Endothelial cell of umbilical vein (primary cell): ENCODE results near the gene TYW3. TPM values are rescaled to one million over a fixed set of nuclear protein-coding genes. Genes with fewer than 3 reads are reported as not detected.

Experiments
- BruUV-seq: library from RNA; stranded (reverse); fragments of 400-500 nt; replicated peaks from 2 replicates; lab custom pipeline; 2021; lab: Mats Ljungman, UMichigan
- CTCF ChIA-PET: fragments of 300-600, 350-600 bp; sonication (Branson Sonifier 250); formaldehyde crosslinking; loops from one replicate; lab custom pipeline; 2021; ENCODE audit warnings: antibody characterized with exemption, inconsistent platforms; lab: Charles Lee
- POLR2A ChIA-PET: fragments of 300-600, 350-600 bp; sonication (Branson Sonifier 250); formaldehyde crosslinking; loops from one replicate; lab custom pipeline; 2021; ENCODE audit warnings: antibody characterized with exemption, inconsistent platforms; lab: Charles Lee
- DNase-seq: peaks from one replicate; pipeline ENCODE4 v3.0.0-alpha.2; 2011; ENCODE audit warnings: low read depth, low spot score
- FAIRE-seq: peaks from 2 replicates; lab custom pipeline; 2011; peaks lifted over from hg19 to GRCh38; lab: Jason Lieb, UNC
- H2AFZ ChIP-seq: 2 replicates; pipeline ENCODE4 v1.6.0; 2012; ENCODE audit warnings: low read depth, low read length, control low read depth, inconsistent platforms
- H3K27ac ChIP-seq: 2 replicates; pipeline ENCODE4 v1.5.1; 2011; ENCODE audit warnings: low read depth, mild to moderate bottlenecking, control low read depth, low read length, moderate library complexity; ENCODE audit not compliant: insufficient read depth
- H3K27me3 ChIP-seq, 2 experiments: 2 replicates each; pipeline versions ENCODE4 v1.6.0 to v1.6.1; 2011; ENCODE audit warnings: low read length in 2 of 2, mixed read lengths in 1 of 2; ENCODE audit not compliant: control insufficient read depth in 2 of 2, insufficient read depth in 2 of 2
- H3K36me3 ChIP-seq, 2 experiments: 2 replicates in 1 of 2; 3 replicates in 1 of 2; pipeline ENCODE4 v1.5.1; 2011; ENCODE audit warnings: low read length in 2 of 2, mild to moderate bottlenecking in 1 of 2, moderate library complexity in 1 of 2; ENCODE audit not compliant: control insufficient read depth in 2 of 2, insufficient read depth in 2 of 2; ENCODE audit errors: extremely low read depth in 1 of 2
- H3K4me1 ChIP-seq: 3 replicates; pipeline ENCODE4 v1.5.1; 2011; ENCODE audit warnings: mild to moderate bottlenecking, low read length; ENCODE audit not compliant: control insufficient read depth, insufficient read depth; ENCODE audit errors: extremely low read depth
- H3K4me2 ChIP-seq: 2 replicates; pipeline ENCODE4 v1.6.1; 2011; ENCODE audit warnings: low read length, control low read depth, mixed read lengths; ENCODE audit not compliant: insufficient read depth
- H3K4me3 ChIP-seq, 3 experiments: fragments of 200-600 bp in 1 of 3; sonication (generic), shearing (Covaris generic) in 1 of 3; replicated peaks in 1 of 3; 2 replicates each; pipeline ENCODE4 v1.5.1; 2011 to 2016; ENCODE audit warnings: control low read depth in 3 of 3, low read length in 3 of 3, mild to moderate bottlenecking in 2 of 3, inconsistent platforms in 1 of 3, low read depth in 1 of 3, moderate library complexity in 1 of 3; ENCODE audit not compliant: insufficient read depth in 1 of 3
- H3K79me2 ChIP-seq: 2 replicates; pipeline ENCODE4 v1.6.0; 2012; ENCODE audit warnings: low read length, inconsistent platforms; ENCODE audit not compliant: control insufficient read depth, insufficient read depth
- H3K9ac ChIP-seq: replicated peaks from 2 replicates; pipeline ENCODE3; 2011; ENCODE audit warnings: low read length, control low read depth; ENCODE audit not compliant: insufficient read depth; ENCODE audit errors: extremely low read depth
- H3K9me1 ChIP-seq: replicated peaks from 3 replicates; pipeline ENCODE4 v1.6.0; 2011; ENCODE audit warnings: mild to moderate bottlenecking, low read length; ENCODE audit not compliant: control insufficient read depth, insufficient read depth; ENCODE audit errors: extremely low read depth
- H3K9me3 ChIP-seq: replicated peaks from 2 replicates; pipeline ENCODE4 v1.5.1; 2012; ENCODE audit warnings: low read length, inconsistent platforms; ENCODE audit not compliant: control insufficient read depth, insufficient read depth
- H4K20me1 ChIP-seq: replicated peaks from 2 replicates; pipeline ENCODE3; 2011; ENCODE audit warnings: mild to moderate bottlenecking, low read length; ENCODE audit not compliant: control insufficient read depth, insufficient read depth; ENCODE audit errors: extremely low read depth
- CTCF ChIP-seq, 2 donors: IDR thresholded peaks; 1 replicate in 1 of 2; 2 replicates in 1 of 2; pipeline ENCODE4 v1.5.1; 2011; ENCODE audit warnings: low read length in 2 of 2, mild to moderate bottlenecking in 2 of 2, moderate library complexity in 2 of 2, control low read depth in 1 of 2, inconsistent platforms in 1 of 2, low read depth in 1 of 2; ENCODE audit not compliant: insufficient read depth in 1 of 2; ENCODE audit errors: extremely low read depth in 1 of 2
- EZH2 ChIP-seq: IDR thresholded peaks from 2 replicates; pipeline ENCODE4 v1.6.1; 2012; ENCODE audit warnings: borderline replicate concordance, low read depth, mild to moderate bottlenecking, moderate library complexity, low read length, inconsistent platforms; ENCODE audit not compliant: severe bottlenecking
- FOS ChIP-seq: IDR thresholded peaks from 2 replicates; pipeline ENCODE4 v1.6.1; 2011; ENCODE audit warnings: mild to moderate bottlenecking, low read length, moderate library complexity, borderline replicate concordance; ENCODE audit not compliant: insufficient read depth
- GATA2 ChIP-seq: IDR thresholded peaks from 2 replicates; pipeline ENCODE4 v1.7.0; 2011; ENCODE audit warnings: low read depth, mild to moderate bottlenecking, moderate library complexity, mixed read lengths, low read length; ENCODE audit not compliant: insufficient read length, insufficient read depth
- JUN ChIP-seq: IDR thresholded peaks from 2 replicates; pipeline ENCODE4 v1.6.1; 2011; ENCODE audit warnings: borderline replicate concordance, low read depth; ENCODE audit not compliant: insufficient read length, insufficient read depth
- MAX ChIP-seq: IDR thresholded peaks from 2 replicates; pipeline ENCODE4 v1.6.1; 2011; ENCODE audit not compliant: insufficient read depth, insufficient read length
- MYC ChIP-seq: IDR thresholded peaks from one replicate; pipeline ENCODE4 v1.6.1; 2011; ENCODE audit warnings: mild to moderate bottlenecking, low read depth, low read length
- POLR2A ChIP-seq: IDR thresholded peaks from 2 replicates; pipeline ENCODE4 v1.6.1; 2012; ENCODE audit warnings: low read depth, mild to moderate bottlenecking, control low read depth, low read length
- POLR2AphosphoS5 ChIP-seq: IDR thresholded peaks from 2 replicates; pipeline ENCODE4 v1.6.1; 2012; ENCODE audit warnings: low read depth, mild to moderate bottlenecking, control low read depth, low read length, moderate library complexity; ENCODE audit not compliant: insufficient read depth
- dilution Hi-C: fragments of 300-500 bp; cut with MboI; formaldehyde crosslinking; loops from one replicate; pipeline ENCODE4 v1.15.0; 2019; ENCODE audit warnings: low sequenced_read_pairs; ENCODE audit not compliant: extremely low pct_ligation_motif_present
- intact Hi-C: fragments of 100-400 bp; cut with micrococcal nuclease; formaldehyde crosslinking; loops from one replicate; pipeline ENCODE4 v1.10.0; 2022
- polyA plus RNA-seq, 4 experiments: library from polyadenylated mRNA; depleted of rRNA in 3 of 4; stranded (reverse) in 3 of 4; unstranded in 1 of 4; fragments of >200 nt; gene quantifications; 2 replicates each; pipeline versions ENCODE4 v1.2.1 to v1.2.3, GENCODE V29; 2011 to 2012; ENCODE audit warnings: missing spikeins in 1 of 4
- total RNA-seq: library from RNA; stranded (reverse); gene quantifications from 2 replicates; pipeline ENCODE4 v1.2.3, GENCODE V29; 2021

Gene TYW3
- total and polyA plus RNA-seq, 2 donors (not counting 3 experiments of a cell fraction or from before 2014, with no cell fraction given) = 8.5 to 22.8 TPM

- H3K79me2 ChIP-seq = peaks cover 2% of the 10 kb centered on the region
- H3K9me1 ChIP-seq = no peaks in the 10 kb centered on the region
- no TSS peak for BruUV-seq
- no peaks in the 10 kb centered on the region for H4K20me1 ChIP-seq
- no peak overlapping the region for H3K4me2 ChIP-seq
- POLR2A ChIA-PET = no interaction called here
- peaks cover 6 to 7% of the 10 kb centered on the region in 2 experiments for H3K36me3 ChIP-seq
- FAIRE-seq = no peak
- DNase-seq = no peak
- dilution Hi-C loops (no loop called here), intact Hi-C loops (no loop called here)
- H3K4me3 ChIP-seq = no peak overlapping the region
- H3K9ac ChIP-seq = no peak overlapping the region
- peaks cover 9% of the 10 kb centered on the region for H3K4me1 ChIP-seq
- no peaks in the 10 kb centered on the region for H3K27me3 ChIP-seq
- TF ChIP-seq POLR2AphosphoS5 = no peak
- TF ChIP-seq CTCF (IDR thresholded peaks at IDR 0.05; ENCODE audit: extremely low read depth in 1 of 2, insufficient read depth in 1 of 2, low read depth in 1 of 2, low read length in 2 of 2) = no peak
- TF ChIP-seq FOS = no peak
- H3K9me3 ChIP-seq = no peaks in the 10 kb centered on the region
- no peak overlapping the region for H2AFZ ChIP-seq
- CTCF ChIA-PET = no interaction called here
- no peak overlapping the region for H3K27ac ChIP-seq
These were observed 6.9 kb upstream of the TYW3 start for GRCh38 chr1:74726063-74726462.

- Histone ChIP-seq H3K9ac (no peak overlapping the region), H3K4me1 (peaks cover 15% of the 10 kb centered on the region), H3K36me3 (no peaks in the 10 kb centered on the region), H3K4me2 (no peak overlapping the region), H4K20me1 (no peaks in the 10 kb centered on the region), H3K27ac (no peak overlapping the region), H3K4me3 (no peak overlapping the region), H3K9me1 (no peaks in the 10 kb centered on the region), H2AFZ (no peak overlapping the region), H3K27me3 (no peaks in the 10 kb centered on the region), H3K9me3 (no peaks in the 10 kb centered on the region), H3K79me2 (peaks cover 2% of the 10 kb centered on the region)
- dilution Hi-C loops (no loop called here), intact Hi-C loops (no loop called here)
- no peak for DNase-seq
- POLR2A ChIA-PET = no interaction called here
- TF ChIP-seq GATA2 (no peak), JUN (no peak), CTCF (IDR thresholded peaks at IDR 0.05; ENCODE audit: extremely low read depth in 1 of 2, insufficient read depth in 1 of 2, low read depth in 1 of 2, low read length in 2 of 2) (no peak), MYC (no peak), EZH2 (no peak), POLR2AphosphoS5 (no peak), POLR2A (no peak), MAX (no peak), FOS (no peak)
- no TSS peak for BruUV-seq
- no peak for FAIRE-seq
- CTCF ChIA-PET = interaction anchor here (1.6 kb wide), 1 partner anchor 14 kb away, joined by 3 read pairs; no protein-coding TSS in a partner anchor
These were observed 4.2 kb upstream of the TYW3 start for GRCh38 chr1:74728736-74729135.
